Type B pancreatic cell (in vitro differentiated cells): ENCODE measurements around the gene LPAR5. TPM values are rescaled to one million over a fixed set of nuclear protein-coding genes. Genes with fewer than 3 reads are reported as not detected.

ENCODE experiments used
- DNase-seq: peaks from one replicate; pipeline ENCODE4 v3.0.0; 2021; ENCODE audit warnings: mixed read lengths; ENCODE audit not compliant: unreplicated experiment; ENCODE audit errors: extremely low spot score
- H3K27ac Mint-ChIP-seq: 2 replicates; pipeline ENCODE4 v1.8.0; 2021; ENCODE audit warnings: mild to moderate bottlenecking, mixed read lengths
- H3K27me3 Mint-ChIP-seq: 2 replicates; pipeline ENCODE4 v1.8.0; 2021; ENCODE audit warnings: mixed read lengths
- H3K36me3 Mint-ChIP-seq: 2 replicates; pipeline ENCODE4 v1.8.0; 2021; ENCODE audit warnings: mixed read lengths
- H3K4me1 Mint-ChIP-seq: one replicate; pipeline ENCODE4 v1.8.0; 2021; ENCODE audit warnings: mixed read lengths; ENCODE audit not compliant: unreplicated experiment
- H3K4me3 Mint-ChIP-seq: 2 replicates; pipeline ENCODE4 v1.8.0; 2021; ENCODE audit warnings: mild to moderate bottlenecking, mixed read lengths
- H3K9me3 Mint-ChIP-seq: 2 replicates; pipeline ENCODE4 v1.8.0; 2021; ENCODE audit warnings: mixed read lengths
- CTCF ChIP-seq: fragments of 200-600 bp; sonication (generic); conservative IDR thresholded peaks from 2 replicates; pipeline ENCODE4 v1.5.0; 2021; ENCODE audit warnings: antibody characterized with exemption, mild to moderate bottlenecking
- total RNA-seq: library from RNA; stranded (reverse); gene quantifications from 2 replicates; pipeline ENCODE4 v1.2.1, GENCODE V29; 2021; ENCODE audit warnings: low replicate concordance

LPAR5 gene
- total RNA-seq, 1 donor from 2014 or later = 2.7 TPM

- Mint-ChIP-seq H3K9me3 (no peaks in the 10 kb centered on the region), H3K4me1 (no peaks in the 10 kb centered on the region), H3K36me3 (peaks cover 28% of the 10 kb centered on the region), H3K27me3 (no peaks in the 10 kb centered on the region), H3K27ac (no peak overlapping the region), H3K4me3 (no peak overlapping the region)
- no peak for TF ChIP-seq CTCF
- no peak for DNase-seq
These were observed 17.6 kb upstream of the LPAR5 start for GRCh38 chr12:6653342-6653741.

- no peaks in the 10 kb centered on the region for H3K9me3 Mint-ChIP-seq
- TF ChIP-seq CTCF = no peak
- H3K4me1 Mint-ChIP-seq = no peaks in the 10 kb centered on the region
- H3K27me3 Mint-ChIP-seq = no peaks in the 10 kb centered on the region
- no peak overlapping the region for H3K4me3 Mint-ChIP-seq
- H3K27ac Mint-ChIP-seq = no peak overlapping the region
- no peak for DNase-seq
- peaks cover 31% of the 10 kb centered on the region for H3K36me3 Mint-ChIP-seq
These were observed 16.6 kb upstream of the LPAR5 start for GRCh38 chr12:6652391-6652790.

DNA sequence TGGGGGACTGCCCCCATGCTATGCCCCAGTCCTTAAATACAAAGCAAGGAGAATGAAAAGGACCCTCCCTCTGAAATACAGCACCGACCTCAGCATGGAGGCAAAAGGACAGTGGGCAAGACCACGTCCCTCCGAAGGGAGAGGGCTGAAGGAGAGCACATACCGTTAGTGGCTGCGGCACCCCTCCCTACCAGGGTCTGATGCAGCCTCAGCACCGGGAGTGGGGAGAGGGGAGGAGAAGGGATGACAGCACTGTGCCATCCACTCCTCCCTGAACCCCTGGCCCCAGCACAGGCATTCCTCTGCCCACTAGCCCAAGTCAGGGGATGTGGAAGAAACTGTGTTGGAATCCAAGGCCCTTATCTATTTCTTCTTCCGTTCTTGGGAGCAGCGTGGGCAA lies 15.1 kb upstream of the LPAR5 start:
- no peak overlapping the region for H3K4me3 Mint-ChIP-seq
- no peaks in the 10 kb centered on the region for H3K9me3 Mint-ChIP-seq
- peaks cover 6% of the 10 kb centered on the region for H3K27me3 Mint-ChIP-seq
- no peaks in the 10 kb centered on the region for H3K4me1 Mint-ChIP-seq
- DNase-seq = no peak
- TF ChIP-seq CTCF = no peak
- H3K36me3 Mint-ChIP-seq = peaks cover 37% of the 10 kb centered on the region
- no peak overlapping the region for H3K27ac Mint-ChIP-seq

DNA sequence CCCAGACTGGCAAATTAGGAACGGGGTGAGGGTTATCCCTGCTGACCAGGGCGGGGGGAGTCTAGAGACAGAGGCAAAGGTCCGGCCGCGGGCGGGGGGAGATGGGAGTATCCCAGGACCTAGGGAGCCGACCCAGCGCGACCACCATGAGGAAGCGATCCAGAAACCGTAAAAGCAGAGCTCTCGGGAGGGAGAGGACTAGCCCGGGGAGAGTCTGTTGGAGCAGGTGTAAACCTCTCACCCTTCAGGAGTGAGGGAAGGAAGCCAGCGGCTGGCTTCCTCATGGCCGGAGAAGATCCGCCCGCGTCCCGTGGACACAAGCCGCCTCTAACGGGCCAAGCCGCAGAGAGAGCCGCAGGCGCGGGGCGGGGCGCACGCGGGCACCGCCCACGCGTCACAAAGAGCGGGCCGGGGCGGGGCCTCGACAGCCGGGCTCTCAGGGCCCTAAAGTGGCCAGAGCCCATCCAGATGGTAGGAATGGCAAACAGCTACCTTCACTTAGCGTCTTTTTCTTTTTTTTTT lies 11.4 kb upstream of the LPAR5 start, which contains the start of gene ACRBP:
TSS of gene ACRBP (minus strand) at position 350 of the 522 bp plus-strand sequence. CDS start at position 284, 66 bp downstream.
- no peaks in the 10 kb centered on the region for H3K4me1 Mint-ChIP-seq
- H3K9me3 Mint-ChIP-seq = peaks cover 6% of the 10 kb centered on the region
- peak within 1 kb of the TSS; percentile 33 for H3K27ac Mint-ChIP-seq
- peaks cover 43% of the 10 kb centered on the region for H3K36me3 Mint-ChIP-seq
- peak within 1 kb of the TSS; percentile 76 for H3K4me3 Mint-ChIP-seq
- peak; percentile 76 for DNase-seq
- TF ChIP-seq CTCF = no peak
- peaks cover 23% of the 10 kb centered on the region for H3K27me3 Mint-ChIP-seq

DNA sequence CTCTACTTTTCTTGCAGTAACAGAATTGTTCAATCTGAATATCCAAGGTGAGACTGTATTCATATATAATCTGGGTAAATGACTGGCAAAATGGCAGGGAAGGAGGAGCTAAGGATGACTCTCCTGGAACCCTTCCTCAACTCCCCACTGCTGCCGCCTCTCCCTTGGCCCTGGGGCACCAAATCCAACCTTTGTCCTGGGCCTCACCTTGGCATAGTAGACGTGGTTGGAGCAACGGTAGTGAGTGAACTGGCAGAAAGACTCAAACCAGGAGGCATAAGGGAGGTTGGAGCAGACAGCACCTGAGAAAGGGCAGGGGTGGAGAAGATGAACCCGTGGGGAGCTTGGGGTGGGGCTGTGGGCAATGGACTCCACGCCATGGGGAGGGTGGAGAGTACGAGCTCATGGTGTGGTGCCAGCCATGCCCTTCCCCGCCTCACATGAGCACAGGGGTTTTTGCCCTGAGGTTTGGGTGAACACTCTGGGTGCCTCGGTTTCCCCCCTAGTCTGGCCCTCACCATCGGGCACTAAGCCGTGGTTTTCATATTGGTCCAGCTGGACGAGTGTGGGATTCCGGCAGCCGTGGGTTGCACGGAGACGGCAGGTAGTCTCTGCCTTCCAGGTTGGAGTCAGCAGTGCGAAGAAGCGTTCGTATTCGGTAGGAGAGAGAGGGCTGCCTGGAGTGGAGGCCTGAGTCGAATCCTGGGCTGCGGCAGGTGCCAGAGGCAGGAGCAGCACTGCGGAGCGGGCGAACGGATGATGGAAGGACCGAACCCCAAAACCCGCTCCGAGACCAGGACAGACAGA lies 10.7 kb upstream of the LPAR5 start:
- TF ChIP-seq CTCF = no peak
- H3K4me3 Mint-ChIP-seq = peak overlapping the region; percentile 76
- no peaks in the 10 kb centered on the region for H3K4me1 Mint-ChIP-seq
- DNase-seq = no peak
- H3K27me3 Mint-ChIP-seq = peaks cover 30% of the 10 kb centered on the region
- peak overlapping the region; percentile 33 for H3K27ac Mint-ChIP-seq
- H3K36me3 Mint-ChIP-seq = peaks cover 40% of the 10 kb centered on the region
- peaks cover 6% of the 10 kb centered on the region for H3K9me3 Mint-ChIP-seq
